Osteoblast (primary cell): ENCODE measurements around the gene MAN1C1. TPM values are rescaled to one million over a fixed set of nuclear protein-coding genes. Genes with fewer than 3 reads are reported as not detected.

Experiments
- DNase-seq: peaks from one replicate; pipeline ENCODE4 v3.0.0; 2011; ENCODE audit warnings: low spot score, mixed read lengths; ENCODE audit not compliant: insufficient read length; ENCODE audit errors: missing footprints
- H2AFZ ChIP-seq: 2 replicates; pipeline ENCODE4 v1.6.0; 2011; ENCODE audit warnings: mild to moderate bottlenecking, low read length
- H3K27ac ChIP-seq: 2 replicates; pipeline ENCODE4 v1.5.1; 2011; ENCODE audit warnings: mild to moderate bottlenecking, low read depth, low read length, moderate library complexity
- H3K27me3 ChIP-seq: 2 replicates; pipeline ENCODE4 v1.6.0; 2012; ENCODE audit warnings: mild to moderate bottlenecking, control low read depth, inconsistent platforms, low read length, moderate library complexity; ENCODE audit not compliant: insufficient read depth
- H3K36me3 ChIP-seq: 2 replicates; pipeline ENCODE4 v1.5.1; 2011; ENCODE audit warnings: mild to moderate bottlenecking, low read length, control low read depth, moderate library complexity; ENCODE audit not compliant: insufficient read depth
- H3K4me1 ChIP-seq: 2 replicates; pipeline ENCODE4 v1.5.1; 2011; ENCODE audit warnings: mild to moderate bottlenecking, low read length, control low read depth, moderate library complexity; ENCODE audit not compliant: insufficient read depth
- H3K4me2 ChIP-seq: 2 replicates; pipeline ENCODE4 v1.6.0; 2011; ENCODE audit warnings: mild to moderate bottlenecking, low read length; ENCODE audit not compliant: insufficient read depth
- H3K4me3 ChIP-seq: fragments of 200-600 bp; sonication (generic); 3 replicates; pipeline ENCODE4 v1.5.1; 2012; ENCODE audit warnings: mild to moderate bottlenecking, low read length, inconsistent platforms; ENCODE audit not compliant: insufficient read depth
- H3K79me2 ChIP-seq: 2 replicates; pipeline ENCODE4 v1.6.0; 2012; ENCODE audit warnings: mild to moderate bottlenecking, low read length, control low read depth, inconsistent platforms; ENCODE audit not compliant: insufficient read depth
- H3K9me3 ChIP-seq: 2 replicates; pipeline ENCODE4 v1.5.1; 2011; ENCODE audit warnings: low read depth, low read length, control low read depth
- H4K20me1 ChIP-seq: 2 replicates; pipeline ENCODE4 v1.6.0; 2012; ENCODE audit warnings: mild to moderate bottlenecking, low read length, control low read depth; ENCODE audit not compliant: insufficient read depth
- CTCF ChIP-seq: IDR thresholded peaks from 2 replicates; pipeline ENCODE4 v1.5.1; 2011; ENCODE audit warnings: mild to moderate bottlenecking, low read depth, low read length, moderate library complexity; ENCODE audit errors: extremely low read depth
- total RNA-seq: library from RNA; depleted of rRNA; stranded (reverse); fragments of >200 nt; gene quantifications from 2 replicates; pipeline ENCODE4 v1.2.3, GENCODE V29; 2012

The MAN1C1 gene
- total RNA-seq, 1 donor = 16.3 TPM

GRCh38 chr1:25620701-25621350 lies 4.2 kb downstream of the MAN1C1 start:
- H3K79me2 ChIP-seq = no peaks in the 10 kb centered on the region
- no peaks in the 10 kb centered on the region for H3K9me3 ChIP-seq
- H3K4me3 ChIP-seq = no peak overlapping the region
- no peaks in the 10 kb centered on the region for H3K36me3 ChIP-seq
- H3K4me1 ChIP-seq = peaks cover 8% of the 10 kb centered on the region
- no peaks in the 10 kb centered on the region for H4K20me1 ChIP-seq
- DNase-seq = no peak
- no peak overlapping the region for H3K27ac ChIP-seq
- no peak overlapping the region for H3K4me2 ChIP-seq
- peaks cover 73% of the 10 kb centered on the region for H3K27me3 ChIP-seq
- TF ChIP-seq CTCF = no peak
- H2AFZ ChIP-seq = no peak overlapping the region

DNA sequence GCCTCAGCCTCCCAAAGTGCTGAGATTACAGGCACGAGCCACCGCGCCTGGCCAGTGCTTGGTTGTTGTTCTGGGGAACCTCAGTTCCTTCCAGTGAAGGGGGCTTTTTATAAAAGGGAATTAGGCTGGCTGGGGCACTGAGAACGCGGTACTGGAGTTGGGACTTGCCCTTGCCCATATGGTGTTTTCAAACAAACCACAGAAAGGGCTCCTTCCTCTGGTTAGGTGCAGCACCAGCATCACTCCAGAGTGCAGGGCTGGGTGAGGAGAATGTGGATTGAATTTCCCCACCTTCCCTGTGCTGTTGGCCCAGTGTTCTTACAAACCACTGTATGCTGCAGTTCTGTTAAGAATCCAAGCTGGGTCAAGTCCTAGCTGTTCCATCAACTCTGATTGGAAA lies 5.3 kb downstream of the MAN1C1 start:
- H4K20me1 ChIP-seq = no peaks in the 10 kb centered on the region
- no peaks in the 10 kb centered on the region for H3K36me3 ChIP-seq
- H3K4me1 ChIP-seq = peaks cover 3% of the 10 kb centered on the region
- H3K4me2 ChIP-seq = no peak overlapping the region
- H3K27ac ChIP-seq = no peak overlapping the region
- H2AFZ ChIP-seq = no peak overlapping the region
- H3K4me3 ChIP-seq = no peak overlapping the region
- H3K79me2 ChIP-seq = no peaks in the 10 kb centered on the region
- peaks cover 78% of the 10 kb centered on the region for H3K27me3 ChIP-seq
- no peak for DNase-seq
- no peak for TF ChIP-seq CTCF
- no peaks in the 10 kb centered on the region for H3K9me3 ChIP-seq

- Histone ChIP-seq H3K36me3 (no peaks in the 10 kb centered on the region), H3K4me3 (no peak overlapping the region), H3K4me2 (no peak overlapping the region), H3K27ac (no peak overlapping the region), H3K79me2 (no peaks in the 10 kb centered on the region), H3K9me3 (no peaks in the 10 kb centered on the region), H2AFZ (no peak overlapping the region), H3K27me3 (peaks cover 79% of the 10 kb centered on the region), H3K4me1 (no peaks in the 10 kb centered on the region), H4K20me1 (no peaks in the 10 kb centered on the region)
- TF ChIP-seq CTCF = no peak
- DNase-seq = no peak
These were observed 5.9 kb downstream of the MAN1C1 start for GRCh38 chr1:25622531-25622930.

GRCh38 chr1:25623007-25623406 lies 6.4 kb downstream of the MAN1C1 start:
- DNase-seq = no peak
- H3K4me2 ChIP-seq = no peak overlapping the region
- no peak overlapping the region for H3K27ac ChIP-seq
- no peaks in the 10 kb centered on the region for H3K36me3 ChIP-seq
- H2AFZ ChIP-seq = no peak overlapping the region
- H3K27me3 ChIP-seq = peaks cover 74% of the 10 kb centered on the region
- no peaks in the 10 kb centered on the region for H4K20me1 ChIP-seq
- H3K79me2 ChIP-seq = no peaks in the 10 kb centered on the region
- no peak for TF ChIP-seq CTCF
- H3K9me3 ChIP-seq = no peaks in the 10 kb centered on the region
- H3K4me3 ChIP-seq = no peak overlapping the region
- no peaks in the 10 kb centered on the region for H3K4me1 ChIP-seq
